ENCODE data around the gene GRIP1.

Gene GRIP1

GRCh38 chr12:66453120-66453519 lies 225.8 kb downstream of the GRIP1 start:
- FAIRE-seq (no peak), DNase-seq (ENCODE audit: insufficient read length, low spot score) (no peak)
- no peak for TF ChIP-seq CTCF (IDR thresholded peaks at IDR 0.05; ENCODE audit: insufficient read depth, missing control alignments)

- FAIRE-seq = no peak
- TF ChIP-seq CTCF (IDR thresholded peaks at IDR 0.05; ENCODE audit: insufficient read depth, missing control alignments) = no peak
- DNase-seq (ENCODE audit: insufficient read length, low spot score) = no peak
These were observed 229.3 kb downstream of the GRIP1 start for GRCh38 chr12:66449531-66449930.

- no peak for DNase-seq (ENCODE audit: insufficient read length, low spot score)
- no peak for FAIRE-seq
- no peak for TF ChIP-seq CTCF (IDR thresholded peaks at IDR 0.05; ENCODE audit: insufficient read depth, missing control alignments)
These were observed 231.2 kb downstream of the GRIP1 start for GRCh38 chr12:66447643-66448042.

GRCh38 chr12:66446276-66446675 lies 232.6 kb downstream of the GRIP1 start:
- no peak for TF ChIP-seq CTCF (IDR thresholded peaks at IDR 0.05; ENCODE audit: insufficient read depth, missing control alignments)
- DNase-seq (ENCODE audit: insufficient read length, low spot score) (no peak), FAIRE-seq (no peak)

- TF ChIP-seq CTCF (IDR thresholded peaks at IDR 0.05; ENCODE audit: insufficient read depth, missing control alignments) = no peak
- DNase-seq (ENCODE audit: insufficient read length, low spot score) (no peak), FAIRE-seq (no peak)
These were observed 236.8 kb downstream of the GRIP1 start for GRCh38 chr12:66441905-66442559.

- no peak for TF ChIP-seq CTCF (IDR thresholded peaks at IDR 0.05; ENCODE audit: insufficient read depth, missing control alignments)
- FAIRE-seq (no peak), DNase-seq (ENCODE audit: insufficient read length, low spot score) (no peak)
These were observed 240.3 kb downstream of the GRIP1 start for GRCh38 chr12:66438601-66439000.

GRCh38 chr12:66430106-66430505 lies 248.8 kb downstream of the GRIP1 start:
- FAIRE-seq (no peak), DNase-seq (ENCODE audit: insufficient read length, low spot score) (no peak)
- TF ChIP-seq CTCF (IDR thresholded peaks at IDR 0.05; ENCODE audit: insufficient read depth, missing control alignments) = no peak

Data from D721Med (cell line).